Left lobe of liver (tissue), 2 donors: ENCODE data around the gene MYO1D. TPM values are rescaled to one million over a fixed set of nuclear protein-coding genes. Genes with fewer than 3 reads are reported as not detected.

Source experiments
- ATAC-seq: fragments of 200-7000 bp; cut with Tn5 transposase; one replicate; pipeline ENCODE4 v1.9.1; 2020; ENCODE audit warnings: mild to moderate bottlenecking, moderate library complexity
- DNase-seq: peaks from one replicate; pipeline ENCODE4 v3.0.0-alpha.2; 2020; ENCODE audit warnings: low spot score
- total RNA-seq: library from RNA; stranded (reverse); gene quantifications from one replicate; pipeline ENCODE4 v1.2.1, GENCODE V29; 2021
- donor health status: DM: no; HTN: no; CAD: no; lungs with moderate emphysema.
- donor health status: DM: no; HTN: yes; CAD: no.

The MYO1D gene
- total RNA-seq, 1 donor from 2014 or later, result 18.4 TPM

DNA sequence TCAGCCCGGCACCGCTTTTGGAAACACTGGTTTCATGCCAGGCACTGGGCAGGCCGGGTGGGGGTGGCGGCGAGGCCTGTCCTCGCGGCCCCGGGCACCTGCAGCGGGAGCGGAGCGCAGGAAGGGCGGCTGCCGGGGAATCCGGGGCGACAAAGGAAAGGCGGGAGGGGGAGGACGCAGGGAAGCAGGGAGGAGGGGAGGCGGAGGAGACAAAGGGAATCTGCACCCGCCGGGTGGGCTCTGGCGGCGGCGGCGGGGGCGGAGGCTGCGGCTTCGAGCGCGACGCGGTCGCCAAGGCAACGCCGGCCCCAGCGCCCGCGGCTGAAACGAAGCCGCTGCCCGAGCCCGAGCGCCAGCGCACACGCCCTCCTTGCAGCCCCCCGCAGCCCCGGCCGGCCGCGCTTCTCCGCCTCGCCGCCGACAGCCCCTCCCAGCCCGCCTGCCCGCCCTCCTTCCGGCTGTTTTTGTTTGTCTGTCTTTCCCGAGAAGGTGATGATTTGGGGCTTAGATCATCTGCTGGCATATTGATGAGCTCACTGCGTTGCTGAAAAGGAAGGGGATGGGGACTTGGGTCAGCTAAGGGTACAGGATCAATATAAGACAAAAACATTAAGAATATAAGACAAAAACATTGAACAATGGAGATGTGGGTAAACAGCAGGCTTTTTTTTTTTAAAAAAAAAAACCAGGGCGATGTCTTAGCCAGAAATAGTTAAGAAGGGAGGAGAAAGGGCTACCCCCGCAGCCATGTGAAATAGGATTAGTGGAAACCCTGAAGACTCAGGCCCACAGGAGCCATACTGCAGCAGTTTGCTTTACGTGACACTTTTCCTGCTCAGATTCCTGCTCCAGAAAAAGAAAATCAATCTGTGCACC lies 357.5 kb downstream of the MYO1D start:
- DNase-seq (no peak), ATAC-seq (peak; percentile 71)

DNA sequence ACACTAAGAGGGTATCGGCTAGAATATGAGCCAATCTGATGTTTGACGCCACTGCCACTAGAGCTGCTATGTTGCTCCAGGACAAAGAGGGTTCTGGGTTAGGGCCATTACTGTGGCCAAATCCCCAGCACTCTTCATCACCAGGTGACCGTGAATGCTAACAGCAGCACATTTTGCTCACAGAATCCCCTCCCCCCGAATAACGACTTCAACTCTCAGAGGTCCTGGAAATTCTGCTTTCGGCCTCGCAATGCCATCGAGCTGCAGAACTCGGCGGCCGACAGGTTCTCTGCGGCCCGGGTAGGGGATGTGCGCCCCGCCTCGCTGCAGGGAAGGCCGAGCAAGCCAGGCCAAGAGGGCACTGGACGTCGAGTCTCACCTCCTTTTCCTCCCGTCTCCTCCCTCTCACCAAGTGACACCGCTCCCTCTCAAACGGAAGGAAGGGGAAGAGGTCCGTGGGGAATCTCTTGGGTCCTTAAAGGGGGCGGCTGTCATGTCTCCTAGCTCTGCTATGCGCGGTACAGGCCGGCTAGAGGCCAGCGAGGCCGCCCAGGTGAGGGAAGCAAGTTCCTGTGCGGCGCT lies 358.2 kb downstream of the MYO1D start:
- no peak for ATAC-seq

DNA sequence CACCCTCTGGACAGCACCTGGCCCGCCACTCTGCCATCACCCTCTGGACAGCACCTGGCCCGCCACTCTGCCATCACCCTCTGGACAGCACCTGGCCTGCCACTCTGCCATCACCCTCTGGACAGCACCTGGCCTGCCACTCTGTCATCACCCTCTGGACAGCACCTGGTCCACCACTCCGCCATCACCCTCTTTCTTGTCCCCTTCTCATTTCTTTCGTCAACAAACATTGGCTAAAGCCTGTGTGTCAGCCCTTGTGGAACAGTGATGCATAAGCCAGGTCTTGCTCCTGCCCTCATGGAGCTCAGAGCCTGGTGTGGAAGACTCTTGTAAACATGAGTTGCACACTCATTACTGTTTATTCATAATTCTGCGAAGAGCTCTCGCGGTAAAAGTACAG lies 358.9 kb downstream of the MYO1D start:
- no peak for DNase-seq
- no peak for ATAC-seq

More for the DNA sequence above, 358.2 kb downstream of the MYO1D start:
- DNase-seq, result no peak

DNA sequence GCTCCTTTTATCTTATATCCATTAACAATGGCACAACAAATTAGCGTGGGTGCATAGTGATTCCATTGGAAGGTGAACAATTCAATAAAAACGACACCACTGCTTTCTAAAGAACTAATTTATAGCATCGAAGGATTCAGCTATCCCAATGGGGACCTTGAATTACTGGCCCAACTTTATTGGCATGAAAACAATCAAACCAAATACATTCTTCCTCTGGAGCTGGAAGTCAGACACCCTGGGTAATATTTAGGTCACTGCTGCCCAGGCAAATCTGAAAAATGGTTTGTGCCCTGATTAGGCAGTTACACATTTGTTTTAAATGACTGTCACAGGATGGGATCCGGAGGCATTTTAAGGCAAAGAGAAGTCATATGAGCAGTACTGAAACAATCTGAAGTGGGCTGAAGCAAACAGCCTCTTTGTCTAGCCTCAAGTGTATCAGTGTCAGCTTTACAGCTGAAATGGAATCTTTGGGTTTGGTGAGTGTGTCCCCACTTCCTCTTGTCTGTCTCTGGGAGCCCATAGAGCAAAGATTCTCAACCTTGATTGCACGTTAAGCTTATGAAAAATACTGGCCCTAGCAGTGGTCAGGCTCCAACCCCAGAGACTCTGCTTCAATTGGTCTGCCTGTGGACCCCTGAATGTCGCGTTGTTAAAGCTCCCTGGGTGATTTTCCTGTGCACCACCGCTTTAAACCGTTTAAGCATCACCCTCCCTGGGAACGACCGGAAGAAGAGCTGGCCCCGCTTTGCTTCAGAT lies 359.8 kb downstream of the MYO1D start:
- no peak for DNase-seq

DNA sequence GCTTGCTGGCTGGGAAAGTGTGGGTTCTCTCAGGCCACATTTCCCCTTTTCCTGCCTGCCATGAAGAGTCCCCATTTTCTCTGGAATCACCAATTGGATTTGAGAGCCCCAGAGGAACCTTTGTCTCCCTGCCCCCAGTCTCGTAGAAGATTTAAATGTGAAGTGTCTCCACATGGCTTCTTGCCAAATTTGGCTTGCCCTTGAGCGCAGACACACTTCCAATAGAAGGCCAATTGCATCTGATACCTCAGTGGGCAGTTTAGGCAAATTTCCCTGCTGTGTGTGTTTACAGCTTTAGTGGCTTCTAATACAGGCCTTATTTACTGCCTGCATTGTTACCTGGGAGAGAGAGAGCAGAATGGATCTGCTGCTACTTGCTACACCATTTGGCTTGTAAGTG lies 360.5 kb downstream of the MYO1D start:
- ATAC-seq (no peak), DNase-seq (no peak)

More for the DNA sequence above, 359.8 kb downstream of the MYO1D start:
- no peak for ATAC-seq

DNA sequence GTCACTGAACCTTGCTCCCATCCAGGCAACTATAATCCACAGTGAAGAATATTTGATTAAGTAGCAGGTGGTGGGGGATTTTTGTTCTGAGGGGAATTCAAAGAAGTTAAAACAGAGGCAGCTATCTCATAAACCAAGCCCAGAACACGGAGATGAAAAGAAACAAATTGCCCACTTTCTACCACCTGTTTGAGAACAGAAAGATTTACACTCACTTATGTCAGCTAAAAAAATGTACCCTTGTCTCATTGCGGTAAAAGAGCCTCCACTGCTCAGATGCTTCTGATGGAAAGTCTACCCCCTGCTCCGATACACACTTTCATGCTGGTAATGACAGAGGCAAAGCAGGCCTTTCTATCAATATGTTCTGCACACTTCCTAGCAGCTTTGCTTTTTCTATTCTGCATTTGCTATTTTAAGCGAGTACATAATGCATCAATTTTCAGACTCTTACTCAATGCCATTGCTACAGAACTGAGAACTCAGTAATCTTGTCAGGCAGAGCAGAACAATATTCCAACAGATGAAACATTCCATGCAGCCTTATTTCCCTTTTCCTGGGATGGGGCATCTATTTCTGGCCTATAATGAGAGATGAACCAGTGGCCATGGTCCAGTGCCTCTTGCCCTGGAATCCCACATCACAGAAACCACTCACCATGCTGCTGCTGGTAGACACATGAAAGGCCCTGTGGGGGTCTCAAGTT lies 361.1 kb downstream of the MYO1D start:
- no peak for ATAC-seq
- DNase-seq, result no peak

DNA sequence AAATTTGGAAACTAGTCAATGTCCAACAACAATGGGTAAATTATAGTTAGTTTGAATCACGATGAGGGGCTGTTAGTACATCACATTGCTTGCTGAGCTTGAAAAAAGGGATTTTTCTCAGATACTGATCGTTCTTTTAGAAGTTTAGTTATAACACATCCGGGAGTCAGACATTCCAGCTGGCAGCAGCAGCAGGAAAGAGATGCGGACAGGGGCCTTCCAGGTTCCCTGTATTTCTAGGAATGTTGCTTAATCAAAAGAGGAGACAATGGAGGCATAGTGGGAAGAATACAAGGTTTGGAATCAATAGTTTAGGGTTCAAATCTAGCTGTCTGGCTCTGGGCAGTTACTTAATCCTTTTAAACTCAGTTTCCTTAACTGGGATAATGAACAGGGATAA lies 362.3 kb downstream of the MYO1D start:
- DNase-seq (no peak), ATAC-seq (no peak)

DNA sequence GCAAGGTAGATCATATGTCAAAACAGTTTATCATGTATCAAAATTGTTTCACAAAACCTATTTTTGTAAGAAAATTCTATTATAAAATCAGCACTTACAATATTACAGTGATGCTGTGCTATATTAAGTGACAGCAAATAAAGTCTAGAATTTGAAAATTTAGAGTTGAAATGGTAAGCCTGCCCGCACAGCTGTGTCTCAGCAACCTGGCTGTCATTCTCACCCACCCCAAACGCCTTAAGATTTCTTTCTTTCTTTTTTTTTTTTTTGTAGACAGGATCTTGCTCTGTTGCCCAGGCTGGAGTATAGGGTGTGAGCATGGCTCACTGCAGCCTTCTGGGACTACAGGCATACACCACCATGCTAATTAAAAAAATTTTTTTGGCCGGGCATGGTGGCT lies 363.3 kb downstream of the MYO1D start:
- no peak for ATAC-seq
- no peak for DNase-seq

DNA sequence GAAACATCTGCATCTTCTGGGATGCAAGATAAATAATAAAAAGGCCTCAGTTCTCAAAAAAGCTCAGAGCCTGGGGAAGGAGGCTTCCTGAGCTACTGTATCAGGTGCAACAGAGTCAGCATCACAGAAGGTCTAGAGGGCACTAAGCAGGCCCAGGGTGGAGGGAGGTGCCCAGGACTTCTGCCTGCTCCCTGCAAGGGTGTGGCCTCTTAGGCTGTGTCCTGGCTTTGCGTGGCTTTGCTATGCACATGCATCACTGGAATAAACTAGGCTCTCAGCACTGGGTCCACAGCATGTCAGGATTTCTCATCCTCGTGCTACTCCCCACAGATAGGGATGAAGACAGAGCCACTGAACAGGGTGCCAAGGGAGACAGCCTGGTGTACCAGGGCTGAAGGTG lies 364.6 kb downstream of the MYO1D start:
- ATAC-seq (no peak), DNase-seq (no peak)

DNA sequence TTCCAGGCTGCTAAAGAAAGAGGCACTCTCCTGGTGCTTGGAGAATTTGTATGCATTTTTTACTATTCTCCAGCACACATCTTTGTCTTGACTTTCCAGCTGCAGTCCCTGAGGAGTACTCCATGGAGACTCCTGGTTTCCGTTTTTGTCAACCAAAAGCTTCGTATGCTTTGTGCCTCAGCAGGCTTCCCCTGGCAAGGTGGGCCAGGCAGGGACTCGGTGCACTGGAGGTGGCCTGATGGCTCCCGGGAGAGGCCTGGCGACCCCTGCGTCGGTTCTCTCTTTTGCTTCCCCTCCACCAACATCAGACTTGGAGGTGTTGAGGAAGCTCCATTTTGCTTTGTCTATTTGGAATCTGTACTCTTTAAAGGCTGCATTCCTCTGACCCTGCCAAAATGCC lies 366.5 kb downstream of the MYO1D start:
- DNase-seq, result no peak
- no peak for ATAC-seq

DNA sequence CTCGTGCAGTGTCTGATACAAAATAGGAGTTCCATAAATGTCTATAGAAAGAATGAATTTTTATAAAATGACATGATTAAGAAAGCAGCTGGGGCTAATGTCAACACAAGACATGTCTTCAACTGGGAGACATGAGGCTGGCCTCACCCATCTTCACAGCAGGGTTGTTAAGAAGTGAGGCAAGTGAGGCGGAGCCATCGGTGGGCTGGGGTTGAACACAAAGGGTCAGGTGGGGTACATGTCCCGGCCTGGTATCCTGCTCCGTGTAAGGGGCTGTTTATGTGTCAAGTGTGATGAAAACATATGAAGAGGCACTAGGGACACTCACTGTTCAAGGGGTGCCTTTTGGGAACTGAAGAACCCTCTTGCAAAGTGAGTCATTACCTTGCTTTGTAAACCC lies 368.0 kb downstream of the MYO1D start:
- ATAC-seq (no peak), DNase-seq (no peak)

DNA sequence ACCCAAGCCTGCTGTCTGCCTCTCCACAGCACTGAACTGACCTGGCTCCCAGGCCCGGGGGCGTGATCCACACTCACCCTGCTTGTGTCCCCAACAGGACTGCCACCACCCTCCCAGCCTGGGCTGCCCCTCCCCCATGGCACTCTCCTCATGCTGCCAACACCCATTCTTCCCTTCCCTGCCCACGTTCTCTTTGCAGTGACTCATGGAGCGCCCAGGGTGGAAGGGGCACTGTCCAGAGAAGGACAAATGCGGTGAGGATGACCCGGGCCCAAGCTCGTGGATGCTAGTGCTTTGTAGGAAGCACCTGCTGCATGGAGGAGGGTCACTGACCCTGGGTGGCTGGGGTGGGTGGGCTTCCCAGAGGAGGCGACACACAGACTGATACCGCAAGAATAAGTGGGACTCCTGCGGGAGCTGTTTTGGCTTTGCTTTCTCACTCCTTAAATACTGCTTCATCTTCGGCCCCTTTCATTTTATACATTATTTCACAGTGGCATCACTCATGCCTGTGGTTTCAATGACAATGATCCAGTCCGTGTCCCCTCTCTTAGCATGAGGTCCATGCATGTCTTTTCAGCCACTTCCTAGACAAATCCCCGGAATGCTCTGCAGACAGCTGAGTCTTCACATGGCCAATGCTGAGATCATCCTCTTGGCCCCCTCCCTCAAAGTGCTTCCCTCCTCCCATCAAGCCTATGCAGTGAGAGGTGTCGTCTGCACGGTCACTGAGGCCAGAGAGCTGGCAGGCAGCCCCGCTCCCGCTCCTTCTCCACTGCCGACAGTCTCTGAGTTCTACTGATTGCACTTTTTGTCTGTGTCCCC lies 372.5 kb downstream of the MYO1D start:
- DNase-seq, result no peak
- ATAC-seq, result no peak

DNA sequence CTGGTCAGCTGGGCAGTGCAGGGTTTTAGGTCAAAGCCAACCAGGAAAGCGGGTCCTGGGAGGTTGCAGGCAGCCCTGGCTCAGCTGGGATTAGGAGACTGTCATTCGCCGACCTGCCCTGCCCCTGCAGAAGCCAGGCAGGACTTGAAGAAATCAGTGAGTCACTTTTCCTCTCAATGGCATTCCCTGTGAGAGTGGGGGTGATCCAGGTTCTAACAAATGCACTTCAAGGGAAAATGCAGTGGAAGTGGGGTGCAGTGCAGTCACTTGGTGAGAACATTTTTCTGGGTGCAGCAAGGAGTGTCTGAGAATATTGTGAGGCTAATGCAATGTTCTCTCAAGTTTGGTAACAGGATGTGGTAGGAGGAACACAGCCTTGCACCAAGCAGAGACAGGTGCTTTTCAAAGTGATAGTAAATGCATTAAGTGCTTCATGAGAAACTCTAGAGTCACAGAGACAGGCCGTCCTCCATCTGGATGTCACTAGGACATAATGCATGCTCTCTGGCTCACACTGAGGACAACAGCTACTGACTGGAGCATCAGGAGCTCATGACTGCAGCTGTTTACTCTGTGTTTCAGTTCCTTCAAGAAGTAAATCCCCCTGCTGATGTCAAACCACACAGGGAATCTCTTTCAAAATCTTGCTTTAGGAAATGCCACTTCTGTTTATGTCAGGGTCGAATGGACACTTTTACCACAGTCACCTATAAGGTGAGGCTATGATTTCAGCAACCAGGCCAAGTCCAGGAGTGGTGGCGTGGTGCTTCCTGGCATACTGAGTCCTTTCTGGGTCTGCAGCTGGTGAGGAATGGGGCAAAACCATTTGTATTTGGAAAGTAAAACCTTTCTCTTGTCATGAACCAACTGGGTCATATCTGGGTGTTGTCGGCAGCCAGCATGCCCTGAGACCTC lies 373.4 kb downstream of the MYO1D start:
- peak; percentile 42 for ATAC-seq
- no peak for DNase-seq

DNA sequence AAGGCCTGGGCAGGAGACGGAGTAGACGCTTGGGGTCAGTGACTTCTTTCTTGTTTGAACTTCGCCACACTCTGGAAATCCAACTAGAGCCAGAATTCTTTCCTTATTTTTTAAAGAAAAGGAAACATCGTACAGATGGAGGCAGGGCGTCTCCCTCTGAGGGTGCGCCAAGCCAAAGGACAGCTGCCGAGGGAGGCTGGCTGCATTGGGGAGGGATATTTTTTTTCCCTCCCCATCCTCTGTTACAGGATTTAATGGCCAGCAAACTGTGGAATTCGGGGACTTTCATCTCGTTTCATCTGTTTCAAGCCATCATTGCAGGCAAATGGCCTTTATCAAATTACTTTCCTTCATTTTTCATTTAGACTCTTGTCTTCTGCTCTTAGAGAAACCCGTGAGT lies 374.2 kb downstream of the MYO1D start:
- no peak for DNase-seq
- no peak for ATAC-seq

DNA sequence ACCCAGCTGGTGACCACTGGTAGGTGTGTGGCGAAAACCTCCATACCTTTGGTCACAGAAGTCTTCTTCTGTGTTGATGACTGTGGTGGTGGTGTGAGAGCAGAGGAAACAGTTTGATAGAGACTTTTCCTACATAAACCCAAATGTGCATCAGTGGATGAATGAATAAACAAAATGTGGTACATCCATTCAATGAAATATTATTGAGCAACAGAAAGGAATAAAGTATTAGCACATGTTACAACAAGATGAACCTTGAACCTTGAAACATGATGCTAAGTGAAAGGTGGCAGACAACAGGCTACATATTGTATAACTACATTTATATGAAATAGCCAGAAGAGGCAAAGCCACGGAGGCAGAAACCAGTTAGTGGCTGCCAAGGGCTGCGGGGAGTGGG lies 374.9 kb downstream of the MYO1D start:
- no peak for DNase-seq
- no peak for ATAC-seq

DNA sequence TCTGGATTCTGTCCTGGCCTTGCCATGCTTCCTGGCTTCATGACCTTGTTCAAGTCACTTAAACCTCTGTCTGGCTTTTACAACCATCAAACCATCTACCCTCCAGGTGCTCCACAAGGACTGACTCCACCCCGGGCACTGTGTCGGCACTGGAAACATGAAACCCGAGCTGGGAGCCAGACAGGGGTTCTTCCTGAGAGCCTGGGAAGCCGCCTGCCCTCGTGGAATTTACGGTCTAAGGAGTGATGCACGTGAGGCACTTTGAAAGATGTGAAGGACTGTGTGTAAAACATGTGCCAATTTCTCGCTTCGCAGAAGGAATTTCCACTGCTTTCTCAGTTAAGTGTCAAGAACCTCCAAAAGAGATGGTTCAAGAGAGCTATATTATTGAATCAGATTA lies 378.5 kb downstream of the MYO1D start:
- ATAC-seq (no peak), DNase-seq (no peak)

DNA sequence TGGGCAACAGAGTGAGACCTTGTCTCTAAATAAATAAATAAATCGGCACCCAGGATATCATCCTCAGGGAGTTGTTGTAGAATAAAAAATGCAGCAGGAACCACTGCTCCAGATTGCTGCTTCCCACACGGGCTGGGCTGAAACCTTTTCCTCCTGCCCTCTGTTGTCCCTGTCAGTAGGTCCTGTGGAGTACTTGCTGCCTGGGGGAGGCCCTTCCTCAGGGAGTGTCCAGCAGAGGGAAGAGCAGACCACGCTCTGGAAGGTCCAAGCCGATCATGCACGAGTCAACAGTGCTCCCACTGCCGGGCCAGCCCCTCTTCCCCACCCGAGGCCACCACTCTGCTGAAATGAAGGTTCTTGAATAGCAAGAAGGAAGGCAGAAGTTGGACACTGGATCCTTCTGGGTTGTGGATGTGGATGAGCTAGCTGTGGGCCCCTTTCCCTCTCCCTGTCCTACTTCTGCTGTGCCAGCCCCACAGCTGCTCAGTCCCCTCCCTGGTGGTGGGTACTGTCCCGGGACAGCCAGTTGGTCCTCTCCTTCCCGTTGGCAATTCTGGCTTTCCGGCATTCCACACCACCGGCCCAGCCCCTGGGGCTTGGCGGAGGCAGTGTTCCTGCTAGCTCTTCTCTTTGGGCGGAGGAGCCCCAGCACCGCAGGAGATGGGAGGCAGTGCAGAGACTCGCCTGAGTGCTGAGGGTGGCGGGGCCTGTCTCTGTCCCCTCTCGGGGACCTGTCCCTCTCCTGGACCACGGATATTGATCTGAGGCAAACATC lies 379.3 kb downstream of the MYO1D start:
- ATAC-seq, result no peak
- DNase-seq, result no peak

DNA sequence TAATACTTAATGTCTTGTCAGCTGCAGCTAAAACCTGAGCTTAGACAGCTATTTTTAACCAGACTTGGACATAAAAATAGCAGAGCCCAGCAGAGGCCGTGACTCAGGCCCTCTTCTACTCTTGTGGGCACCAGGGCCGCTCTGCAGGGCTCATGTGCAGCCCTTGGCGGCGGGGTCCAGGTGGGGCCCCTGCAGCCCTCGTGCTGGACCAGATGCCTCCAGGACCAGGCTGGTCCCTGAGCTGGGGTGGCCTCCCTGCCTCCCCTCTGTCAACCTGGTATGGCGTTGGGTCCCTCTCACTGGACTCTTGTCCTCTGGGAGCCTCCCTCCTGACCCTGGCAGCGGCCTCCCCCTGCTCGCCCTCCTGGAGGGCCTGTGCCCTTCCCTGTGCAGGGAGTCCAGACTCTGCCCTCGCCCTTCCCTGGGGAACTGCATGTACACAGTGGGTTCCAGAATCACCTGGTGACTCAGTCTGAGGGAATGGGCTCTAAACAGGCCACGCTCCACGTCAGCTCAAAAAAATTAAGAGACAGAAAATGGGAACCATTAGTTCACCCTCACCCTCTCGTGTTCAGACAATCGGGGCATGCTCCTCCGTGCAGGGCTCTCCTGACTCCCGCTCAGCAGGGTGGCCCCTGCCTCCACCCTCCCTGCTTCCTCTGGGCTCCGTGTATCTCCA lies 380.4 kb downstream of the MYO1D start:
- no peak for ATAC-seq

More for the DNA sequence above, 380.4 kb downstream of the MYO1D start:
- no peak for DNase-seq
